ENCODE measurements around the gene GRM7.

The GRM7 gene

GRCh38 chr3:7657214-7658112, 796.5 kb downstream of the GRM7 start:
- no peak for DNase-seq (ENCODE audit: low read depth)

- no peak for DNase-seq (ENCODE audit: low read depth)
Measured at GRCh38 chr3:7658294-7658693, 797.4 kb downstream of the GRM7 start.

GRCh38 chr3:7659079-7659478, 798.2 kb downstream of the GRM7 start:
- no peak for DNase-seq (ENCODE audit: low read depth)

- DNase-seq (ENCODE audit: low read depth) = no peak
Measured at GRCh38 chr3:7663771-7664170, 802.9 kb downstream of the GRM7 start.

GRCh38 chr3:7667774-7668173, 806.9 kb downstream of the GRM7 start:
- DNase-seq (ENCODE audit: low read depth) = no peak

GRCh38 chr3:7669641-7670040, 808.7 kb downstream of the GRM7 start:
- DNase-seq (ENCODE audit: low read depth) = no peak

- DNase-seq (ENCODE audit: low read depth) = no peak
Measured at GRCh38 chr3:7678521-7678920, 817.6 kb downstream of the GRM7 start.

- DNase-seq (ENCODE audit: low read depth) = no peak
Measured at GRCh38 chr3:7682822-7683229, 821.9 kb downstream of the GRM7 start.

GRCh38 chr3:7683426-7683825, 822.5 kb downstream of the GRM7 start:
- DNase-seq (ENCODE audit: low read depth) = no peak

GRCh38 chr3:7684182-7684715, 823.3 kb downstream of the GRM7 start:
- no peak for DNase-seq (ENCODE audit: low read depth)

- DNase-seq (ENCODE audit: low read depth) = no peak
Measured at GRCh38 chr3:7687428-7688147, 826.7 kb downstream of the GRM7 start.

GRCh38 chr3:7692866-7693265, 832.0 kb downstream of the GRM7 start:
- DNase-seq (ENCODE audit: low read depth) = no peak

GRCh38 chr3:7693976-7694375, 833.1 kb downstream of the GRM7 start:
- no peak for DNase-seq (ENCODE audit: low read depth)

- DNase-seq (ENCODE audit: low read depth) = no peak
Measured at GRCh38 chr3:7695049-7695448, 834.1 kb downstream of the GRM7 start.

- no peak for DNase-seq (ENCODE audit: low read depth)
Measured at GRCh38 chr3:7696320-7696719, 835.4 kb downstream of the GRM7 start.

- no peak for DNase-seq (ENCODE audit: low read depth)
Measured at GRCh38 chr3:7697548-7697947, 836.6 kb downstream of the GRM7 start.

- no peak for DNase-seq (ENCODE audit: low read depth)
Measured at GRCh38 chr3:7700539-7700938, 839.6 kb downstream of the GRM7 start.

- DNase-seq (ENCODE audit: low read depth) = no peak
Measured at GRCh38 chr3:7700977-7701376, 840.1 kb downstream of the GRM7 start.

- no peak for DNase-seq (ENCODE audit: low read depth)
Measured at GRCh38 chr3:7707187-7707586, 846.3 kb downstream of the GRM7 start.

GRCh38 chr3:7709376-7710082, 848.6 kb downstream of the GRM7 start:
- DNase-seq (ENCODE audit: low read depth) = no peak

- no peak for DNase-seq (ENCODE audit: low read depth)
Measured at GRCh38 chr3:7710284-7710683, 849.4 kb downstream of the GRM7 start.

GRCh38 chr3:7713724-7714123, 852.8 kb downstream of the GRM7 start:
- DNase-seq (ENCODE audit: low read depth) = no peak

Data from stimulated activated CD8-positive, alpha-beta memory T cell treated with anti-CD3 and anti-CD28 coated beads, Interleukin-15, amount 100 ng/mL, for 1 hour (primary cell).